Caco-2 (cell line): ENCODE data around the gene SIK3. TPM values are rescaled to one million over a fixed set of nuclear protein-coding genes. Genes with fewer than 3 reads are reported as not detected.

Source experiments
- BruUV-seq: library from RNA; stranded (reverse); fragments of 400-500 nt; replicated peaks from 2 replicates; lab custom pipeline; 2021; lab: Mats Ljungman, UMichigan
- CTCF ChIA-PET: fragments of 300-600 bp; sonication (Branson Sonifier 250); formaldehyde crosslinking; loops from one replicate; lab custom pipeline; 2022; ENCODE audit warnings: antibody characterized with exemption; lab: Charles Lee
- POLR2A ChIA-PET: fragments of 300-600 bp; sonication (Branson Sonifier 250); formaldehyde crosslinking; loops from one replicate; lab custom pipeline; 2022; ENCODE audit warnings: antibody characterized with exemption; lab: Charles Lee
- DNase-seq, 2 experiments: peaks; one replicate each; pipeline versions ENCODE4 v3.0.0 to v3.0.0-alpha.2; 2020 to 2022
- H3K27me3 ChIP-seq: replicated peaks from 2 replicates; pipeline ENCODE4 v1.6.0; 2011; ENCODE audit warnings: low read length; ENCODE audit not compliant: control insufficient read depth, insufficient read depth
- H3K36me3 ChIP-seq: 2 replicates; pipeline ENCODE4 v1.5.1; 2011; ENCODE audit warnings: low read length; ENCODE audit not compliant: control insufficient read depth, insufficient read depth
- H3K4me1 ChIP-seq: fragments of 250-450 bp; sonication (Bioruptor Pico); 2 replicates; pipeline ENCODE4 v1.5.1; 2020; ENCODE audit warnings: mild to moderate bottlenecking
- H3K4me3 ChIP-seq: 2 replicates; pipeline ENCODE4 v1.5.1; 2011; ENCODE audit warnings: low read depth, mild to moderate bottlenecking, control low read depth, low read length
- H3K9me3 ChIP-seq: fragments of 250-450 bp; sonication (Bioruptor Pico); 2 replicates; pipeline ENCODE4 v1.5.1; 2020; ENCODE audit warnings: mild to moderate bottlenecking, moderate library complexity
- H3K27ac Mint-ChIP-seq: one replicate; pipeline ENCODE4 v1.8.0; 2022; ENCODE audit warnings: mixed read lengths; ENCODE audit not compliant: unreplicated experiment
- H3K27me3 Mint-ChIP-seq: one replicate; pipeline ENCODE4 v1.8.0; 2022; ENCODE audit warnings: mixed read lengths; ENCODE audit not compliant: insufficient read depth, unreplicated experiment
- H3K36me3 Mint-ChIP-seq: one replicate; pipeline ENCODE4 v1.8.0; 2022; ENCODE audit warnings: mild to moderate bottlenecking, mixed read lengths; ENCODE audit not compliant: insufficient read depth, unreplicated experiment
- H3K4me1 Mint-ChIP-seq: one replicate; pipeline ENCODE4 v1.8.0; 2022; ENCODE audit warnings: low read depth, mixed read lengths; ENCODE audit not compliant: unreplicated experiment
- H3K4me3 Mint-ChIP-seq: one replicate; pipeline ENCODE4 v1.8.0; 2022; ENCODE audit warnings: mild to moderate bottlenecking, moderate library complexity, mixed read lengths; ENCODE audit not compliant: unreplicated experiment
- H3K9me3 Mint-ChIP-seq: one replicate; pipeline ENCODE4 v1.8.0; 2022; ENCODE audit warnings: mixed read lengths; ENCODE audit not compliant: unreplicated experiment
- CTCF ChIP-seq, 2 experiments: fragments of 200-600 bp in 1 of 2; IDR thresholded peaks; 1 replicate in 1 of 2; 2 replicates in 1 of 2; pipeline versions ENCODE4 v1.5.1 to v1.8.0; 2011 to 2022; ENCODE audit warnings: antibody characterized with exemption in 1 of 2, control low read depth in 1 of 2, inconsistent platforms in 1 of 2, low read depth in 1 of 2, low read length in 1 of 2, mild to moderate bottlenecking in 1 of 2, moderate library complexity in 1 of 2; ENCODE audit not compliant: insufficient read depth in 1 of 2, severe bottlenecking in 1 of 2, unreplicated experiment in 1 of 2
- intact Hi-C: fragments of 100-400 bp; cut with micrococcal nuclease; formaldehyde crosslinking; loops from one replicate; pipeline ENCODE4 v1.10.0; 2022; ENCODE audit not compliant: unreplicated experiment
- total RNA-seq: library from RNA; stranded (reverse); gene quantifications from 2 replicates; pipeline ENCODE4 v1.2.3, GENCODE V29; 2022

The SIK3 gene
- total RNA-seq, 1 experiment from 2014 or later, result 65.7 TPM

- no peaks in the 10 kb centered on the region for H3K27me3 Mint-ChIP-seq
Measured at GRCh38 chr11:116916886-116917285, 181.3 kb downstream of the SIK3 start.

GRCh38 chr11:116916052-116916451 is 182.2 kb downstream of the SIK3 start:
- Mint-ChIP-seq H3K4me1 (peaks cover 1% of the 10 kb centered on the region), H3K27me3 (no peaks in the 10 kb centered on the region), H3K27ac (no peak overlapping the region), H3K9me3 (no peaks in the 10 kb centered on the region), H3K4me3 (no peak overlapping the region), H3K36me3 (peaks cover 5% of the 10 kb centered on the region)
- Histone ChIP-seq H3K4me1 (peaks cover 2% of the 10 kb centered on the region), H3K36me3 (no peaks in the 10 kb centered on the region; the same call in none of the 2 replicates), H3K27me3 (no peaks in the 10 kb centered on the region), H3K4me3 (no peak overlapping the region), H3K9me3 (no peaks in the 10 kb centered on the region)
- peak; percentile 5 to 17 for TF ChIP-seq CTCF (IDR thresholded peaks at IDR 0.05; ENCODE audit: insufficient read depth in 1 of 2, low read depth in 1 of 2, low read length in 1 of 2, severe bottlenecking in 1 of 2, unreplicated experiment in 1 of 2)
- CTCF ChIA-PET, result no interaction called here
- no peak for DNase-seq
- POLR2A ChIA-PET, result no interaction called here
- BruUV-seq, result no TSS peak
- intact Hi-C loops, result no loop called here

More at GRCh38 chr11:116916886-116917285, 181.3 kb downstream of the SIK3 start:
- no peaks in the 10 kb centered on the region for H3K4me1 Mint-ChIP-seq
- H3K4me3 Mint-ChIP-seq, result no peak overlapping the region
- Histone ChIP-seq H3K4me1 (no peaks in the 10 kb centered on the region), H3K9me3 (no peaks in the 10 kb centered on the region), H3K4me3 (no peak overlapping the region), H3K27me3 (no peaks in the 10 kb centered on the region), H3K36me3 (no peaks in the 10 kb centered on the region; the same call in none of the 2 replicates)
- H3K36me3 Mint-ChIP-seq, result peaks cover 4% of the 10 kb centered on the region
- no peak overlapping the region for H3K27ac Mint-ChIP-seq
- POLR2A ChIA-PET, result no interaction called here
- TF ChIP-seq CTCF (IDR thresholded peaks at IDR 0.05; ENCODE audit: insufficient read depth in 1 of 2, low read depth in 1 of 2, low read length in 1 of 2, severe bottlenecking in 1 of 2, unreplicated experiment in 1 of 2), result no peak
- BruUV-seq, result no TSS peak
- intact Hi-C loops, result no loop called here
- CTCF ChIA-PET, result no interaction called here
- no peaks in the 10 kb centered on the region for H3K9me3 Mint-ChIP-seq
- no peak for DNase-seq

GRCh38 chr11:116913000-116913399 is 185.2 kb downstream of the SIK3 start:
- DNase-seq, result no peak
- Histone ChIP-seq H3K36me3 (no peaks in the 10 kb centered on the region; the same call in 1 of the 2 replicates), H3K4me3 (no peak overlapping the region), H3K27me3 (no peaks in the 10 kb centered on the region), H3K9me3 (no peaks in the 10 kb centered on the region), H3K4me1 (peaks cover 11% of the 10 kb centered on the region)
- Mint-ChIP-seq H3K36me3 (peaks cover 16% of the 10 kb centered on the region), H3K9me3 (no peaks in the 10 kb centered on the region), H3K4me3 (no peak overlapping the region), H3K27ac (no peak overlapping the region), H3K27me3 (no peaks in the 10 kb centered on the region), H3K4me1 (peaks cover 17% of the 10 kb centered on the region)
- ChIA-PET POLR2A (no interaction called here), CTCF (no interaction called here)
- no peak for TF ChIP-seq CTCF (IDR thresholded peaks at IDR 0.05; ENCODE audit: insufficient read depth in 1 of 2, low read depth in 1 of 2, low read length in 1 of 2, severe bottlenecking in 1 of 2, unreplicated experiment in 1 of 2)
- no TSS peak for BruUV-seq
- intact Hi-C loops, result no loop called here
